Activated CD4-positive, alpha-beta T cell treated with anti-CD3 and anti-CD28 coated beads, Interleukin-2, amount 10 ng/mL, durations not matched to agents 7 days and 5 days (primary cell): ENCODE measurements around the gene GAS2L2. TPM values are rescaled to one million over a fixed set of nuclear protein-coding genes. Genes with fewer than 3 reads are reported as not detected.

Experiments used
- CTCF ChIA-PET: fragments of 350-600 bp; sonication (Branson Sonifier 250); formaldehyde crosslinking; loops from one replicate; lab custom pipeline; 2021; ENCODE audit warnings: antibody characterized with exemption; lab: Charles Lee
- POLR2A ChIA-PET: fragments of 350-600 bp; sonication (Branson Sonifier 250); formaldehyde crosslinking; loops from one replicate; lab custom pipeline; 2021; ENCODE audit warnings: antibody characterized with exemption; lab: Charles Lee
- DNase-seq: peaks from one replicate; pipeline ENCODE4 v3.0.0-alpha.2; 2020
- H3K27ac Mint-ChIP-seq: one replicate; pipeline ENCODE4 v1.8.0; 2021; ENCODE audit warnings: mild to moderate bottlenecking, moderate library complexity, mixed read lengths
- H3K27me3 Mint-ChIP-seq: one replicate; pipeline ENCODE4 v1.8.0; 2021; ENCODE audit warnings: mixed read lengths
- H3K36me3 Mint-ChIP-seq: one replicate; pipeline ENCODE4 v1.8.0; 2021; ENCODE audit warnings: low read depth, mixed read lengths
- H3K4me1 Mint-ChIP-seq: one replicate; pipeline ENCODE4 v1.8.0; 2021; ENCODE audit warnings: mixed read lengths
- H3K4me3 Mint-ChIP-seq: one replicate; pipeline ENCODE4 v1.8.0; 2021; ENCODE audit warnings: mild to moderate bottlenecking, moderate library complexity, mixed read lengths
- H3K9me3 Mint-ChIP-seq: one replicate; pipeline ENCODE4 v1.8.0; 2021; ENCODE audit warnings: mixed read lengths
- total RNA-seq, 2 experiments: library from RNA; stranded (reverse); gene quantifications; one replicate each; pipeline ENCODE4 v1.2.3, GENCODE V29; 2021

GAS2L2 gene
- not detected for total RNA-seq

DNA sequence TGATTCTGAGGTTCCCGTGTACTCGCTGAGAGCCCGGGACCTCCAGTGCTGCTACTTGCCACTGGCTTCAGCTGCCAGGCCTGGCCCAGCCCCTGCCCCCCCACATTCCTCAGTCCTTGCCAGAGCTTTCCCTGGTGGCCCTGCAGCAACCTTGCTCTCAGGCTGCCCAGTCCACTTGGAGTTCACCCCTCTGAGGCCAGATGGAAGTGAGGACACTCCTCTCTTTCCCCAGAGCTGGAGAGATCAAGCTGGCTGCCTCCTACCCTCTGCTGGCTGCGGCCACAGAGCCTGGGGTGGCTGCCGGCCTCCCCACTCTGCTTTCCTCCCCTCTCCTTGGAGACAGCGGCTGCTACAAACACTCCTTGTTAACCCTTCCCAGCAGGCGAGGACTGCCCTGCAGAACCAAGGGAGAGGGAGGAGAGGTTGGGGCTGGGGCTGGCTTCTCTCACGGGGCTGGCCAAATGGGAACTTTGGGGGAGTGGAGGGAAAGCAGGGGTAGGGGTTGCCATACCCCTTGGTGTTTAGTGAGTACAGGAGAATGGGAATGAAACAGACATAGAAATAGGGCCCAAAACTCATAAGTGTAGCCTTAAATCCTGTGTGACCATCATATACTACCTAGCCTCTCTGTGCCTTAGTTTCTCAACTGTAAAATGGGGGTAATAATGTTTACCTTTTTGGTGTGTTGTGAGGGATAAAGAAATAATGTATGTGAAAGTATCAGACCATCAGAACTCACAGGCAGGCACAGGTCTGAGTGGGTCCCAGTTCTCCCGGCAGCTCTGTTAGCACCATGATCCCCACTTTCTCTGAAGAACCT lies at the start of gene GAS2L2:
Gene GAS2L2 (minus strand): TSS at position 295 of the 820 bp plus-strand sequence. CDS start 389 bp downstream, outside the sequence.
- ChIA-PET POLR2A (no interaction called here), CTCF (interaction anchor here (1.1 kb wide), 2 partner anchors 11 to 29 kb away, joined by 4 to 5 read pairs; no protein-coding TSS in a partner anchor)
- H3K27me3 Mint-ChIP-seq: peaks cover 30% of the 10 kb centered on the region
- H3K4me1 Mint-ChIP-seq: peaks cover 14% of the 10 kb centered on the region
- H3K9me3 Mint-ChIP-seq: no peaks in the 10 kb centered on the region
- no peak within 1 kb of the TSS for H3K4me3 Mint-ChIP-seq
- no peaks in the 10 kb centered on the region for H3K36me3 Mint-ChIP-seq
- no peak for DNase-seq
- H3K27ac Mint-ChIP-seq: no peak within 1 kb of the TSS

- H3K27me3 Mint-ChIP-seq: peaks cover 20% of the 10 kb centered on the region
- peaks cover 30% of the 10 kb centered on the region for H3K4me1 Mint-ChIP-seq
- no peaks in the 10 kb centered on the region for H3K36me3 Mint-ChIP-seq
- DNase-seq: peak; percentile 26
- POLR2A ChIA-PET: no interaction called here
- H3K9me3 Mint-ChIP-seq: no peaks in the 10 kb centered on the region
- H3K4me3 Mint-ChIP-seq: no peak overlapping the region
- H3K27ac Mint-ChIP-seq: peak overlapping the region; percentile 59
- CTCF ChIA-PET: interaction anchor here (1.2 kb wide), 1 partner anchor 31 kb away, joined by 3 read pairs; no protein-coding TSS in a partner anchor
These were observed 48.7 kb upstream of the GAS2L2 start for GRCh38 chr17:35801583-35802224.

DNA sequence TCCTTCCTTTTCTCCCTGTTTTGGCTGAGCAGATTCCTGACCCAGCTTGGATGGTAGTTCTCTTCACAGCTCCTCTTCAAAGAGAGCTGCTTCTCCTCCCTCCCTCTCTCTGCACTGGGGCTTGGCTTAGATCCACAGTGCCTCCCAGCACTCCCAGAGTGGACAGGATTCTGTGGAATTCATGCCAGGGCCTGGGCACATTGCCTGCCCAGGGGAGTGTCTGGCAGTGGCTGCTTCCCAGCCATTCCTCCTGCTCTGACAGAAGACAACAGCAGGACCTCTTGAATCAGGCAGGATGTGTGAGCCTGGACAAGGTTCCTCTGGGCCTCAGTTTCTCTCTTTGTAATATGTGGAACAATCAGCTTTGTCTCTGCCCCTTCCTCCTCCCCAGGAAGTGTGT lies 46.9 kb upstream of the GAS2L2 start:
- CTCF ChIA-PET: interaction anchor here (0.6 to 1.7 kb wide), 3 partner anchors 9 to 36 kb away, joined by 3 to 5 read pairs (median 5); partner anchors contain the start of gene TAF15

DNA sequence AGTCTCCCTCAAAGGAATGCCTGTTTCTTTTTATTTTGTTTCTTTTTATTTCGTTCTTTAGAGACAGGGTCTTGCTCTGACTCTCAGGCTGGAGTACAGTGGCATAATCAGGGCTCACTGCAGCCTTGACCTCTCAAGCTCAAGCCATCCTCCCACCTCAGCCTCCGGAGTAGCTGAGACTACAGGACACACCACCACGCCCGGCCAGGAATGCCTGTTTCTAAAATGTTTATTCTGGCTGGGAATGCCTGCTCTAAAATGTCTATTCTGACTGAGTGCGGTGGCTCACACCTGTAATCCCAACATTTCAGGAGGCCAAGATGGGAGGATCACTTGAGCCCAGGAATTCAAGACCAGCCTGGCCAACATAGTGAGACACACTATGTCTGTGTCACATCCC lies 44.9 kb upstream of the GAS2L2 start:
- H3K4me3 Mint-ChIP-seq: no peak overlapping the region
- H3K36me3 Mint-ChIP-seq: no peaks in the 10 kb centered on the region
- no peaks in the 10 kb centered on the region for H3K9me3 Mint-ChIP-seq
- H3K27me3 Mint-ChIP-seq: peaks cover 49% of the 10 kb centered on the region
- peaks cover 29% of the 10 kb centered on the region for H3K4me1 Mint-ChIP-seq
- POLR2A ChIA-PET: no interaction called here
- no peak for DNase-seq
- CTCF ChIA-PET: interaction anchor here (0.9 to 4.7 kb wide), 4 partner anchors 10 to 34 kb away, joined by 3 to 20 read pairs (median 4); partner anchors contain the start of gene TAF15
- peak overlapping the region; percentile 13 for H3K27ac Mint-ChIP-seq

More for the DNA sequence above, 46.9 kb upstream of the GAS2L2 start:
- Mint-ChIP-seq H3K27ac (no peak overlapping the region), H3K9me3 (no peaks in the 10 kb centered on the region), H3K4me1 (peaks cover 33% of the 10 kb centered on the region), H3K27me3 (peaks cover 31% of the 10 kb centered on the region), H3K4me3 (no peak overlapping the region), H3K36me3 (no peaks in the 10 kb centered on the region)
- POLR2A ChIA-PET: no interaction called here
- DNase-seq: no peak

DNA sequence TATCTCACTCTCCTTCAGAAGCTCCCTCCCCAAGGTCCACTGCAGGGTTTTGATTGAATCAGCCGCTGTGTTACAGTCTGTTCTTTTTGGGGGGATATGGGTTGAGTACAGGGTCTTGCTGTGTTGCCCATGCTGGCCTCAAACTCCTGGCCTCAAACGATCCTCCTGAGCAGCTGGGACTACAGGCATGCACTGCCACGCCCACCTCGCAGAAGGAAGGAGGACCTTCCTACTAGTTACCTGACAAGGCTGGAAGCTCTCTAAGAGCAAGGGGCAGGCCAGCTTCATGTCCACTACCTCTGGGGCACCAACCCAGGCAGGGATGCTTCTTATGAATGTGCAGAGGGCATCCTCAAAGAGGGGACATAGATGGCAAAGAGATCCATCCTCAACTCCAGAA lies 44.3 kb upstream of the GAS2L2 start:
- Mint-ChIP-seq H3K4me3 (no peak overlapping the region), H3K9me3 (no peaks in the 10 kb centered on the region), H3K36me3 (no peaks in the 10 kb centered on the region), H3K27ac (no peak overlapping the region), H3K27me3 (peaks cover 49% of the 10 kb centered on the region), H3K4me1 (peaks cover 29% of the 10 kb centered on the region)
- ChIA-PET CTCF (interaction anchor here (1.4 to 4.7 kb wide), 3 partner anchors 9 to 33 kb away, joined by 3 to 20 read pairs (median 5); partner anchors contain the start of gene TAF15), POLR2A (no interaction called here)
- DNase-seq: no peak

DNA sequence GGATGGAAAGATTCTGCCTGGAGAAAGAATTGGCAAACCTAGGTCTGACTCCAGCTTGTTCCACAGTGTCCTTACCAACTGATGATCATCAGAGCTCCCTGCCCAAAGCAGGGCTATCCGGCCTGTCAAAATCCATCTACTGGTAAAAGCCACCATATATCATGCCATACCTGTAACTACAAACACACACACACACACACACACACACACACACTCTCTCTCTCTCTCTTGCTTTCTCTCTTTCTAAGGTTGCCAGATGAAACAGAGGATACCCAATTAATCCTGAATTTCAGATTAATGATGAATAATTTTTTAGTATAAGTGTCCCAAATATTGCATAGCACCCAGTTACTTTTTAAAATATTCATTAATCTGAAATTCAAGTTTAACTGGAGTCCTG lies 43.9 kb upstream of the GAS2L2 start:
- Mint-ChIP-seq H3K27ac (no peak overlapping the region), H3K9me3 (no peaks in the 10 kb centered on the region), H3K27me3 (peaks cover 53% of the 10 kb centered on the region), H3K4me3 (no peak overlapping the region), H3K4me1 (peaks cover 28% of the 10 kb centered on the region), H3K36me3 (no peaks in the 10 kb centered on the region)
- CTCF ChIA-PET: interaction anchor here (0.8 to 4.7 kb wide), 3 partner anchors 12 to 210 kb away, joined by 3 to 20 read pairs (median 4); partner anchors contain the start of gene AP2B1
- no peak for DNase-seq
- POLR2A ChIA-PET: no interaction called here

GRCh38 chr17:35795871-35796265 lies 42.8 kb upstream of the GAS2L2 start:
- Mint-ChIP-seq H3K36me3 (no peaks in the 10 kb centered on the region), H3K27me3 (peaks cover 57% of the 10 kb centered on the region), H3K27ac (no peak overlapping the region), H3K4me1 (peaks cover 17% of the 10 kb centered on the region), H3K9me3 (no peaks in the 10 kb centered on the region), H3K4me3 (peak overlapping the region; percentile 69)
- POLR2A ChIA-PET: no interaction called here
- DNase-seq: no peak
- CTCF ChIA-PET: interaction anchor here (1.2 to 4.7 kb wide), 2 partner anchors 16 to 32 kb away, joined by 3 to 20 read pairs; no protein-coding TSS in a partner anchor

GRCh38 chr17:35795007-35795870 lies 42.2 kb upstream of the GAS2L2 start, which contains the start of gene MMP28:
TSS of gene MMP28 (minus strand) at chr17:35795641. CDS start at chr17:35795377, 264 bp downstream.
- Mint-ChIP-seq H3K36me3 (no peaks in the 10 kb centered on the region), H3K4me3 (peak within 1 kb of the TSS; percentile 69), H3K9me3 (no peaks in the 10 kb centered on the region), H3K27ac (no peak within 1 kb of the TSS), H3K4me1 (peaks cover 12% of the 10 kb centered on the region), H3K27me3 (peaks cover 57% of the 10 kb centered on the region)
- CTCF ChIA-PET: interaction anchor here (0.6 to 4.7 kb wide), 4 partner anchors 13 to 35 kb away, joined by 3 to 20 read pairs (median 6); partner anchors contain the start of genes C17orf50 and TAF15
- DNase-seq: peak; percentile 29
- POLR2A ChIA-PET: no interaction called here

GRCh38 chr17:35793257-35793656 lies 40.2 kb upstream of the GAS2L2 start:
- Mint-ChIP-seq H3K27ac (no peak overlapping the region), H3K27me3 (peaks cover 58% of the 10 kb centered on the region)

GRCh38 chr17:35791681-35792350 lies 38.8 kb upstream of the GAS2L2 start:
- H3K9me3 Mint-ChIP-seq: no peaks in the 10 kb centered on the region
- CTCF ChIA-PET: interaction anchor here (1.4 kb wide), 2 partner anchors 10 to 28 kb away, joined by 5 to 8 read pairs; no protein-coding TSS in a partner anchor
- no peak for DNase-seq
- POLR2A ChIA-PET: no interaction called here
- H3K4me1 Mint-ChIP-seq: peaks cover 21% of the 10 kb centered on the region
- H3K27me3 Mint-ChIP-seq: peaks cover 54% of the 10 kb centered on the region
- no peak overlapping the region for H3K4me3 Mint-ChIP-seq
- H3K36me3 Mint-ChIP-seq: no peaks in the 10 kb centered on the region
- H3K27ac Mint-ChIP-seq: no peak overlapping the region

More at GRCh38 chr17:35793257-35793656, 40.2 kb upstream of the GAS2L2 start:
- no peak for DNase-seq
- ChIA-PET POLR2A (interaction anchor here (0.6 kb wide), 1 partner anchor 635 kb away, joined by 3 read pairs; no protein-coding TSS in a partner anchor), CTCF (interaction anchor here (1.4 to 1.8 kb wide), 2 partner anchors 12 kb away, joined by 5 read pairs; no protein-coding TSS in a partner anchor)
- Mint-ChIP-seq H3K9me3 (no peaks in the 10 kb centered on the region), H3K36me3 (no peaks in the 10 kb centered on the region), H3K4me1 (peaks cover 21% of the 10 kb centered on the region), H3K4me3 (no peak overlapping the region)

- Mint-ChIP-seq H3K4me3 (no peak overlapping the region), H3K27me3 (peaks cover 48% of the 10 kb centered on the region), H3K4me1 (peaks cover 15% of the 10 kb centered on the region), H3K9me3 (no peaks in the 10 kb centered on the region), H3K36me3 (no peaks in the 10 kb centered on the region), H3K27ac (no peak overlapping the region)
- POLR2A ChIA-PET: no interaction called here
- DNase-seq: no peak
- CTCF ChIA-PET: no interaction called here
These were observed 37.8 kb upstream of the GAS2L2 start for GRCh38 chr17:35790841-35791240.
